NCI-H82 treated with DMSO at 0.1 percent for 48 hours (cell line): ENCODE data around the gene DYNC2LI1.

Source experiments
- DNase-seq: peaks from one replicate; lab custom pipeline; 2025; ENCODE audit not compliant: unreplicated experiment; lab: John Stamatoyannopoulos, UW

DYNC2LI1 gene

DNA sequence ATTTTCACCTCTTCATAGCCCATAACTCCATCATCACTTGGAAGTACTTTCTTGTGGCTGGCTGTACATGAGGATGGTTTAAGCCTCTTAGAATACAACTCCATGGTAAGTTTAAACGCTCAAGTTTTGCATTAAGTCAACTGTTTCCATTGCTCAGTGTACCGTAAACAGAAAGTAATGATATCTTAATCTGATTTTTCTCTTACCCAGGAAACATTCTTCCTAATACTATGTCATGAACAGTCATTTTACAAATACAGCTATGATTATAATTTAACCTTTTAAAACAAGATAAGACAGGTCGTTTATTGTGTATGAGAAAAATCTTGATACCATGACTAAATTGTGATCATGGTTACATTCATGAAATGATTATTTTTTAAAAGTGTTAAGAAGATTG is 11.6 kb upstream of the DYNC2LI1 start:
- no peak for DNase-seq

DNA sequence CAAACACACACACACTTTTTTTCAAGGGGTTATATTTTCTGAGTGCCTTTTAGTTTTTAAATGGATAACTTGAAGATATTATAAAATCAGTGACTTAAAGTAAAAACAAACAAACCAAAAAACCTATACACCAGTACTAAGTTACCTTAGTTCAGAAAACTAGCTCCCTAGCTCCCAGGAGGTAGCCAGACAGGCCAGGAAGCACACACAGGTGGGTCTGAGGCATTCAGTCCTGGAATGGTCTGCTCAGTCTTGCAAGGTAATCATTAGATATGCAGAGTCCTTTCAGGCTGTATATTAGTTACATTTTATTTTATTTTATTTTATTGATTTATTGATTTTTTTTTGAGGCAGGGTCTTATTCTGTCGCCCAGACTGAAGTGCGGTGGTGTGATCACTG is 10.7 kb upstream of the DYNC2LI1 start:
- no peak for DNase-seq

DNA sequence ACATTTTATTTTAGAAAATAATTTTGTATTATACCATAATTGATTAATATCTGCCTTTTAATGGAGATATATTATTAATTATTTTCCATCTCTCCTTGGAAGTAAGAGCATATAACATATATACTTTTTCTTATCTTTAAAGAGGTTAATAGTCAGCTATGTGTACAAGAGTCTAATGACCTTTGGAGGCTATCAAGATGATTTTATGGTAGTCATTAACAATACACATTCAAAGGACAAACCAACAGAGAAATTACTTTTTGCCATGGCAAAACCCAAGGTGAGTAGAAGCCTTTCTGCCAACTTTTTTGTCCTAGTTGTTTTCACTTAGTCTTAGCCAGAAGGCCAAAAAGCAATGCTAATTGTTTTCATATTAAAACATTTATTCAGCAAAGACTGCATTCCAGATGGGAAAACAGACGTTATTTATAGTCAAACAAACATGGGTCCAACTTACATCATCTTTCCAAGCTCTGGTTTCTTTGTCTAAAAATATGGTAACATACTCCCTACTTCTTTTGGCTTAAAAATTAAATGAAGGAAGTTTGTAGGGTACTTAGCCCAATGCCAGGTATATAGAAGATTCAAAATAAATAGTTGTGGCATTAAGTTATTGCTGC is 9.6 kb upstream of the DYNC2LI1 start:
- no peak for DNase-seq

DNA sequence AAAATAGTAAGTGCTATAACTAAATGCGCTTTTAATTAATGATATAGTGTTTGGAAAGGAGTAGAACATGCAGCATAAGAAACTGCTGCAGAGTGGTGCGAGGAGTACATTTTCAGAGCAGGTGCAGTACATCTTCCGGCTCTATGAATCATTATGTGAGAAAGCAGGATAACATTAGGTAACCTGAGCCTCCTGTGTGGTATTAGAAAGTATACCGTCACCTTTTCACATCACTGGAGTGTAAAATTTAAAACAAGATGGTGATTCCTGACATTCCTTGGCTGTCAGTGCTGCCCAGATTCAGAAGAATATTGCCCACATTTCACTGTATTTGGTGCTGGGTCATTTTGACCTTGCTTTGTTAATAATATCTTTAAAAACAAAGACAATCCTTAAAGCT is 7.8 kb upstream of the DYNC2LI1 start:
- DNase-seq: no peak

DNA sequence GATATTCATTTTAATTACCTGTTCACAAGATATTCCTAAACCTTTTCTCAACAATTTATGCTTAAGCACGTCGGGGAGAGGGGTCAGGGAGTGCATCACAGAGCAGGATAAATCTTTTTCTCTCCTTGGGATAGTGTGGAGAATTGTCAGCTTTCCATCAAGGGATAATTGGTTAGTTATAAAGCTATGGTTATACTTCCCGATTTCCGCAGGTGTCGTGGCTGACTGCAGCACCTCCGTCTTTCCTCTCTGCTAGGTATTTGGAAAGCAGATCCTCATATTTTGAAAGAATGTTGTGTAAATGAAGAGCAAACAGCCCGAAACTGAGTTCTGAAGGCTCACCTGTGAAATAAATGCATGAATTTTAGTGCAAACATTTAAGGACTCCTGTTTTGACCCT is 778 bp downstream of the DYNC2LI1 start:
- no peak for DNase-seq

DNA sequence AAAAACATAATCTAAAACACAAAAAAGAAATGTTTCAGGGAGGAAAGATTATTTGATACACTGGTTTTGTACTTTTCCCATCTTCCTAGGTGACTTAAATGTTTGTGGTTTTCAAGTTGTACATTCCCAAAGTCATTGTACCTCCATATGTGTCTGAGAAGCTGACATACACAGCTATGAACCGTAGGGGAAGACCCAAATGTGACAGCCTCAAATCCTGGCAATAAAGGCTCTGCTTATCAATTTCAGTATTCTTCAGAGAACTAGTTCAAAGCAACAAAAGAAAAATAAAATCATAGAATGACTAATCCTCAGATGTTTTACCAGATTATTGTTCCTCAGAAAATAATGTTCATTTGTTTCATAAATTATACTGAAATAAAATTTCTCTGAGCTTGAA is 2.5 kb downstream of the DYNC2LI1 start:
- no peak for DNase-seq

DNA sequence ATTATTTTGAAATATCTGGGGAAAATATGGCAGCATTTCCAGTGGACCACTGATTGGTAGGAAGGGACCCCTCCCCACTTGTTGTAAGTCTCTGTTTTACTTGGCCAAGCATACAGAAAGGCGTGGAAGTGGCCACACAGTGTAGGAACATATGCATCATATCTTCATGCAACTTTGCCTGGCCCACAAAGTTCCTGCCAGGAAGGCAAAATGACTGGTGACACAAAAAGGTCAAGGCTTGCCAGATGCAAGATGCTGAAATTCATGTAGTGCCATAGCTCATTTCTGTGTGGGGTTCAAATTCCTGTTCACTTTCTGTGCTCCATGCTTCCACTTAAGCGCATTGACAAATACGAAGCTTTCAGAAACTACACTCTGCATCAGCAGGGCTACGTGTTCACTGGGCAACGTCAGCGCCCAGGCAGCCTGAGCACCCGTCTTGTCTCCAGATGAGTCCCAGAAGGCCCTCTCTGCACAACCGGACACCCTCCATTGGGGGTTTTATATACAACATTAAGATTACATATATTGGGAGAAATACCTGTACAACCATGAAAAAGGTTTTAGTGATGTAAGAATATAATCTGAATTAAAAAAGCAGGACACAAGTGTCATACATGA is 3.6 kb downstream of the DYNC2LI1 start:
- no peak for DNase-seq

DNA sequence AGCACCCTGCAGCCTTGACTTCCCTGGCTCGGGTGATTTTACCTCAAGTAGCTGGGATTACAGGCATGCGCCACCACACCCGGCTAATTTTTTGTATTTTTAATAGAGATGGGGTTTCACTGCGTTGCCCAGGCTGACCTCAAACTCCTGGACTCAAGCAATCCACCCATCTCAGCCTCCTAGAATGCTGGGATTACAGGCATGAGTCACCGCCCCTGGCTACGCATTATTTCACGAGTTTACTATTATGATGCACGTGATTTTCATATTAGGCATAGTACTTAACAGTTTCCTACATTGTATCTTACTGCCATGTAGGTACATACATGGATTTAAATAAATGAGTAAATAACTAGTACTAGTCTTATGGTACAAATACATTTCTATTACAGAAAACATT is 4.4 kb downstream of the DYNC2LI1 start:
- no peak for DNase-seq

DNA sequence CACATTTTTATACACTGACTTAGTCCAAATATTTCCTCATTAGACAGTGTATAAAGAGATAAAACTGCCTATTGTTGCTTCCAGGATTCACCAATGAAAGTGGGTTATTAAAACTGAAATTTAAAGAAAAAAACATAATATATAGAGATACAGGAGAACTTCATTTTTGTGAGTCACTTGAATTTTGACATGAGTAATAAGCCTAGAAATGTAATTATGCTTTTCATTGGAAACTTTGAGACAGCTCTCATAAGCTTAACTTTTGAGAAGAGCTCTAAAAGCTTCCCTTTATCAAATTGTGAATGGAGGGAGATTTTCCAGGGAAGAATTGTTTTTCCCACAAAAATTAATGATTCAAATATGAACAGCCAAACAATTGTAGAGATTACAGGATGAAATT is 14.1 kb downstream of the DYNC2LI1 start:
- no peak for DNase-seq

DNA sequence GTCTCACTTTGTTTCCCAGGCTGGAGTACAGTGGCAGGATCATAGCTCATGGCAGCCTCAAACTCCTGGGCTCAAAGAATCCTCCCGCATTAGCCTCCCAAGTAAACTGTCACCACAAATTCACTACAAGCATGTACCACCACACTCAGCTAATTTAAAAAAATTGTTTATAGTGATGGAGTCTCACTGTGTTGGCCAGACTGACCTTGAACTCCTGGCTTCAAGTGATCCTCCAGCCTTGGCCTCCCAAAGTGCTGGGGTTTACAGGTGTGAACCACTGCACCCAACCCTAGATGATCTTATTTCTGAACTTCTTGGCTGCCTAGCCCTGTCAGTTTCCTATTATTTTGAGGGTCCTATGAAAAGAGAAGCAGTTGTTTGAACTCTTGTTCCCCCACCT is 14.8 kb downstream of the DYNC2LI1 start:
- DNase-seq: no peak

DNA sequence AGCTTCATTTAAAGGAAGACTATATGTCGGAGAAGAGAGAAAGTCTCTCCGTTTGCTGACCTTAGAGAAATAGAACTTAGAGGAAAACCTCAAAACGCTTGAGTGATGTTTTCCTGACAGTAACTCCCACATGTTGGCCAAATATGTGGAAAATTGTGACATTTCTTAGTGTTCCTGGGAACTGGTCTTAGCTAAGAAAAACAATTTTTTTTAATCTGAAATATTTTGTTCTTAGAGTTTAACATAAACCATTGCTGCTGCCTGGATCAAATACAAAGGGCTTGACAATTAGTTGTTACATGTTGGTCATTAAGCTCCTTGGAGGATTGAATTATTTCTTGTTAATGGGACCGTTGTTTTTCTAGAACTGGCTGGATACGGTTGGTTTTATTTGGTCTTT is 16.3 kb downstream of the DYNC2LI1 start:
- no peak for DNase-seq

DNA sequence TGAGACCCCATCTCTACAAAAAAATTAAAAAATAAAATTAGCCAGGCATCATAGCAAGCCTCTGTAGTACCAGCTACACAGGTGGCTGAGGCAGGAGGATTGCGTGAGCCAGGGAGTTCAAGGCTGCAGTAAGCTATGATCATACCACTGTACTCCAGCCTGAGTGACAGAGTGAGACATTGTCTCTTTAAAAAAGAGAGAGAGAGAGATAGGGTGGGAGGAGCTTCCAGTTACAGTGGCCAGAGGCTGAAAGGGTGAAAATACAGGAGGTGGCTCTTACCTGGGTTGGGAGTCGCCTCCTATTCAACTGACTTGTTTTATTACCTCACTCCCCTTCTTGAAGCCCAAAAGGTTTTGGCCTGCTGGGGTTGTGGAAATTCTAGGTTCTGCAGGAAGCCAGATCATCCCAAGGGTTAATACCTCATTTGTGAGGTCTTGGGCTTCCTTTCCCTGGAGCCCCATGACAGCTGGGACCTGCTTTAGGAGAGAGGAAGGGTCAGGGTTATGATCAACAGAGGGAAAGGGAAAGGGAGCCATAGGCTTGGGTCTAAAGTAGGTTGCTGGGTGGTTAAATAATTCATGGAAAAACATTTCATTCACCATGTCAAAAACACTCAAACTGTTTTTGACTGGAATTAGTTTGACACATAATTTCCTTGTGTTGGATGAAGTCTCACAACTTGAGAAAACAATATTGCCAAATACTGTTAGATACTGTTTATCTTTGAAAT is 17.4 kb downstream of the DYNC2LI1 start:
- DNase-seq: no peak

DNA sequence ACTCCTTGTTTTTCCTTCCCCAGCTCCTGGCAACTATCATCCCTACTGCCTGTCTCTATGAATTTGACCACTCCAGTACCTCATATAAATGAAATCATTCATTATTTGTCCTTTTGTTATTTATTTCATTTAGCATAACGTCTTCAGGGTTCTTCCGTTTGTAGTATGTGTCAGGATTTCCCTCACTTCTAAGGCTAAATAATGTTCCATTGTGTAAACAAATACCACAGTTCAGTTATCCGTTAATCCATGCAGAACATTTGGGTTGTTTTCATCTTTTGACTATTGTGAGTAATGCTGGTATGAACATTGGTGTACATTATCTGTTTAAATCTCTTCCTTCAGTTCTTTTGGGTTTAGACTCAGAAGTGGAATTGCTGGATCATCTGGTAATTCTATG is 18.8 kb downstream of the DYNC2LI1 start:
- DNase-seq: no peak

DNA sequence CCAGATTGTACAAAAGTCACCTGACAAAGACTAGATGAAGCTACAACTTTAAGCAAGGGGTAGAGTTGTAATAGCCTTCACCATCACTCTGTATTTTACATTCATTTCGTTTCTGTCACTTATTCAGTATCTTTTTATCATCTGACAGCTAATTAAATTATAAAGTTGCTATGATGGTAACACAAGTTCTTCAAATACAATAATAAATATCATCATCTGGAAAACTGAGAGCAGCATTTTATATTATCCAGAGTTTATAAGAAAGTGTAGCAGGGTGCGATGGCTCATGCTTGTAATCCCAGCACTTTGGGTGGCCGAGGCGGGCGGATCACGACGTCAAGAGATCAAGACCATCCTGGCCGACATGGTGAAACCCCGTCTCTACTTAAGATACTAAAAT is 21.1 kb downstream of the DYNC2LI1 start:
- no peak for DNase-seq

DNA sequence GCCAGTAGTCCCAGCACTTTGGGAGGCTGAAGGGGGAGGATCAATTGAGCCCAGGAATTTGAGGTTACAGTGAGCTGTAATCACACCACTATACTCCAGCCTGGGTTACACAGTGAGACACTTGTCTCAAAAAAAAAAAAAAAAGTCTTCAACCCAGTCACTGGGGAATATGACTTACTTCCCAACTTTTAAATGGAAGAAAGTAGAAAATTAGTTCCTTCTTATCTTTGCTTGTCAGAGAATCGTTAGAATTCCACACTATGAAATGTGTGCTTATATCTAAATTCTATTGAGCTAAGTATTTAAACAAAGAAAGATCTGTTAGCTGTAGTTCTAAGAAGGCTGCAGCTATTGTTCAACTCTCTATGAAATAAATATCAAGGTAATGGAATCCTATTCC is 22.4 kb downstream of the DYNC2LI1 start:
- DNase-seq: no peak

DNA sequence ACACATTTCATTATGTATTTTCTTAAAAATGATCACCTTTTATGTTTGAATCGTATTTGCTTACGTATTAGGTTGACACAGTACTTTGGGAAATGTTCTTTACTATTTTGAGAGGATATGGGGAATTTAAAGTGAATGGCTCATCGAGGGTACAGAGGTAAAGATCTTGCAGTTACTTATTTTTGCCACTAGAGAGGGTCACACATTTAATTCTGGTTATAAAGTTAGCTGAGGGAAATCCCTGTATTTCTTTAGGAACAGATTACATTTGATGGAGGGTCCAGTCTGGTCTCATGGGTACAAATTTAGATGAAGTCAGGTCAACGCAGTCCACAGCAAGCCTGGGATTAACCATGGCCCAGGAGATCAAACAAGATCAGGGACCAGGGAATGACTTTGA is 24.5 kb downstream of the DYNC2LI1 start:
- peak; percentile 8 for DNase-seq

DNA sequence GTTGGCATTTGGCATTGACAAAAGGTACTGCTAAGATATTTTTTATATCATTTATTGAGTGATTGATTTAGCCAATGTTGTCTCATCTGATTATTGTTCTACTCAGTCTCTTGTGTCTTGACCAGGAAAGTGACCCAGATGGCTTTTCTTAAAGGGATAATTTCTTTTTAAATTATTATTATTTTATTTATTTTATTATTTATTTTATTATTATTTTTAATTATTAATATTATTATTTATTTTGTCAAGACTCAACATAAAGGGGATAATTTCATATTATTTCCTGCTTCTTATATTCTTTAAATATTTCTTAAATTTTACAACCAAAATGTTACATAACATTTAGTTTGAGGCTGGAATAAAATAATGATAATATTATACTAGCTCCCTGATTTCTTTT is 27.1 kb downstream of the DYNC2LI1 start:
- no peak for DNase-seq

DNA sequence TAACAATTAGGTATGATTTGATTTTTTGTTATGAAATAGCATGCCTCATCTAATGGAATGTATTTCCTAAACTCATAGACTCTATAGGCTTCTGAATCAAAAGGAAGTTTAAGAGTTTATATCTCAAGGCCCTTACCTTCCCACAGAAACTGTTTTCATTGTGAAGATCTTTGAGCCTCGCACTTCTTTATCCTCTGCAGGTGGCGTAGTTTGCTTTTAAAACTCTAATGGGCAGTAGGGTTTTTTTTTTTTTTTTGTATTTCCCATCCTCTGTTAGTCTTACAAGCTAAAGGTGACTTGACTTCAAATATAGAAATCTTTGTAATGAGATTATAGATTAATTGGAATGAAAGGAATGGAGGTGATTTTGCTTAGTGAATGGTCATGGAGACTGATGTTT is 28.3 kb downstream of the DYNC2LI1 start:
- DNase-seq: no peak

DNA sequence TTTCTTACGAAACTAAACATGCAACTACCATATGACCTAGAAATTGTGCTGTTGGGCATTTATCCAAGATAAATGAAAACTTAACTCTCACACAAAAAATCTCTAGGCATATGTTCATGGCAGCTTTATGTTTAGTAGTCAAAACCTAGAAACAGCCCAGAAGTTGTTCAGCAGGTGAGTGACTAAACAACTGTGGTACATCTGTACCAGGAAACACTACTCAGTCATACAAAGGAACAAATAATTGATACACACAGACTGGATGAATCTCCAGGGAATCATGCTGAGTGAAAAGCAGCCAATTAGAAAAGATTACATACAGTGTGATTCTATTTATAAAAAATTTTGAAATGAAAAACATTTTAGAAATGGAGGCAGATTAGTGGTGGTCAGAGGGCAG is 29.3 kb downstream of the DYNC2LI1 start:
- DNase-seq: no peak

DNA sequence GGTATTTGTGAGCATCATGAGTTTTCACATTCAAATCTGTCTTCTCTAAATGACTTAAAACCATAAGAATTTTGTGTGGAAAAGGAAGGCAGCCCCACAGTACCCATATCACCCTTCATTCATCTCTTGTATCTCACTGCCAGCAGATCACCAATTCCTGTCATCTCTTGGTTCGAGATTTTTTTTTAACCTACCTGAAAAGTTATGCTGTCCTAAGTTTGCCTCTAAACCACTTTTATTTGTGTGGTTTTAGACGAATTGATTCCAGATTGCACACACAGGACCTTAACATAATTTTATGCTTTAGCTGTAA is 32.8 kb downstream of the DYNC2LI1 start:
- no peak for DNase-seq

DNA sequence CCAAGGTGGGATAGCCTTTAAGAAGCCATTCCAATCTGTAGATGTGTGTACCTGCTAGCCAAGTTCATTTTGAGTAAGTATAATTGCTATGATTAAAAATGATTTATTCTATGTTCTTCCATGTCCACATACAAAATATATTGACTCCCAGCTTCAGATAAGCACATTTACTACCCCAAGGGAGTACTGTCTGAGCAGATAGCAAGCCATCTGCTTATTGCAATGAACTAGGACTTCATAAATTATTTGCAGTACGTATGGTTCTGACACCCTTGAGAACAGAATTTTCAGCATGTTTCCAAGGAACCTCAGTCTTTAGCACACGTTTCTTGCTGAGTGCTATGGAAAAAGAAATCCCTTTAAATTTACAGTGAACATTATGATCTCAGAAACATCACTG is 36.6 kb downstream of the DYNC2LI1 start:
- no peak for DNase-seq

DNA sequence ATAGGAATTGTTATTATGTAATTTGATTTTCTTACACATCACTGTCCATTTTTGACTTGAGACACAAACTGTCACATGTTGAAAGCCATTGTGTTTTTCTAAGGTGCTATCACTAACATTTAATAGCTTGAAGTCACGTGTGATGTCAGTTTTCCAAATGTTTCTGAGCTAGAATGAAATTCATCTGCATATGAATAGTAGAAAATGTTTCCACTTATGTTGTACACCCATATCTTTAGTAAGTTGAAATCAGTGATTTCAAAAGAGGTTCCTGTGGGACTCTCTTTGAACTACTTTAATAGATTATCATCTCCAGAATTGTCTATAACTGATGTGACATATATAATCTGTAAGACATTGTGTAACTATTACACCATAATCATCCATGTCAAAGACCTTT is 37.0 kb downstream of the DYNC2LI1 start:
- no peak for DNase-seq

DNA sequence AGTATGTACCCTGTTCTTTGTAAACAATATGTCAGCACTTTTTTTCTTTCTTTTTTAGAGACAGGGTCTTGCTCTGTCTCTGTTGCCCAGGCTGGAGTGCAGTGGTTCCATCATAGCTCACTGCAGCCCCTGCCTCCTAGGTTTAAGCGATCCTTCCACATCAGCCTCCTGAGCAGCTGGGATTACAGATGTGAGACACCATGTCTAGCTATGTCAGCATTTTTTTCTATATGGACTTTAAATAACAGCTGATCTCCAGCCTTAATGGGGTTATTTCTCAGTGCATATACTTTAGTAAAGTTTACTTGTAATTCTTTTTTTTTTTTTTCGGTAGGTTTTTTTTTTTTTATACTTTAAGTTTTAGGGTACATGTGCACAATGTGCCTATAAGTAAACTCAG is 38.2 kb downstream of the DYNC2LI1 start:
- DNase-seq: no peak
